Glomerular visceral epithelial cell (primary cell): ENCODE measurements around the gene ZC3H12A.
"Not testable (repeated sequence)": the region's sequence is repeated elsewhere in the genome, so short reads cannot be mapped to it uniquely, and the experiment has no call there.

Experiments
- DNase-seq: peaks from one replicate; pipeline ENCODE4 v3.0.0-alpha.2; 2016; ENCODE audit errors: extremely low spot score

ZC3H12A gene

GRCh38 chr1:37502104-37502503 lies 27.7 kb downstream of the ZC3H12A start:
- no peak for DNase-seq

GRCh38 chr1:37502791-37503190 lies 28.4 kb downstream of the ZC3H12A start:
- DNase-seq, result not testable (repeated sequence)

GRCh38 chr1:37506740-37507139 lies 32.4 kb downstream of the ZC3H12A start:
- no peak for DNase-seq

- peak; percentile 46 for DNase-seq
Measured at GRCh38 chr1:37509181-37509580, 34.8 kb downstream of the ZC3H12A start.

GRCh38 chr1:37513795-37514349 lies 39.5 kb downstream of the ZC3H12A start:
- DNase-seq, result peak; percentile 36

- DNase-seq, result peak; percentile 85
Measured at GRCh38 chr1:37514350-37515184, 40.2 kb downstream of the ZC3H12A start, which contains the start of gene MEAF6. TSS of gene MEAF6 (minus strand) at chr1:37514766. CDS start at chr1:37514746, 20 bp downstream.

GRCh38 chr1:37515185-37516034 lies 41.0 kb downstream of the ZC3H12A start:
- no peak for DNase-seq

GRCh38 chr1:37517569-37517968 lies 43.2 kb downstream of the ZC3H12A start:
- no peak for DNase-seq

- DNase-seq, result not testable (repeated sequence)
Measured at GRCh38 chr1:37518241-37518640, 43.9 kb downstream of the ZC3H12A start.

- DNase-seq, result not testable (repeated sequence)
Measured at GRCh38 chr1:37518929-37519328, 44.5 kb downstream of the ZC3H12A start.

GRCh38 chr1:37519613-37520012 lies 45.2 kb downstream of the ZC3H12A start:
- no peak for DNase-seq

- DNase-seq, result not testable (repeated sequence)
Measured at GRCh38 chr1:37529888-37530287, 55.5 kb downstream of the ZC3H12A start.

GRCh38 chr1:37532418-37533156 lies 58.2 kb downstream of the ZC3H12A start:
- not testable (repeated sequence) for DNase-seq

GRCh38 chr1:37533317-37534093 lies 59.1 kb downstream of the ZC3H12A start:
- DNase-seq, result no peak
